Measurements from ENCODE around the gene TYW1B. TPM values are rescaled to one million over a fixed set of nuclear protein-coding genes. Genes with fewer than 3 reads are reported as not detected.
"Not testable (repeated sequence)": the region's sequence is repeated elsewhere in the genome, so short reads cannot be mapped to it uniquely, and the experiment has no call there.

Gene TYW1B
- total RNA-seq, 1 donor from 2014 or later: not detected

DNA sequence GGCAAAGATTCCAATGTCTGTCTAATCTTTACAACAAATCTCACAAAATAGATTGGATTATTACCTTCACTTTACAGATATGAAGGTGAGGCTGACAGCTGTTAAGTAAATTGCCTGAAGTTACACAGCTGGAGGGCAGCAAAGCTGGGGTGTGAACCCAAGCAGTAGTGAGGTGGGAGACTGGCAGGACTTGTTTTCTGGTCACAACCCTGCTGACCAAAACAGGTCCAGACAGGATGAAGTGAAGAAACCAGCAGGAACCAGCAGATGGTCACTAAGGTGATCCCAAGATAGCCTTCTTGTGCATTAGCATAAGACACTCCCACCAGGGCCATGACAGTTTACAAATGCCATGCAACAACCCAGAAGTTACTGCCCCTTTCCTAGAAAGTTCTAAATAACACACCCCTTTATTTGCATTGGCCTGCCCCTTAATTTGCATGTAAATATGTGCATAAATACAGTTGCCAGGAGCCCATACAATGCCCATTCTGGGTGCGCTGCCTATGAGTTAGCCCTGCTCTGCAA is 195.2 kb downstream of the TYW1B start:
- DNase-seq (ENCODE audit: low spot score in 2 of 2); intact Hi-C loops (cut with DNase I): not testable (repeated sequence)

DNA sequence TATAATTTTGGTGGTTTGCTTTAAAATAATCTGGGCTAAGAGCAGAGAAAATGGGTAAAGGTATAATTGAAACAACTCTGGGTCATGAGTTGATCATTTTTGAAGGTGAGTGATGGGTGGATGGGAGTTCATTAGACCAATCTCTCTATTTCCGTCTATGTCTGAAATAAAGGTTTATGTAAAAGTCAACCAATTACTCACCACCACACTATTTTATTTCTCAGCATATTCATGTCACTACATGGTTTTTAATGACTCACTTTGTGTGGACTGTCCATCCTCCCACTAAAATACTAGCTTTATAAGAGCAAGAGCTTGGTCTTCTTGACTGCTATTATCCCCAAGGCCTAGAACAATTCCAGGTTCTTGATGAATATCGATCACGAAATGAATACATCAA is 199.6 kb downstream of the TYW1B start:
- H3K9me3 ChIP-seq; H3K36me3 ChIP-seq; H3K4me1 ChIP-seq; DNase-seq (ENCODE audit: low spot score in 2 of 2); H3K27me3 ChIP-seq; H3K4me3 ChIP-seq; H3K27ac ChIP-seq; intact Hi-C loops (cut with DNase I): not testable (repeated sequence)

More for the DNA sequence above, 195.2 kb downstream of the TYW1B start:
- H3K27ac ChIP-seq, H3K4me1 ChIP-seq, H3K9me3 ChIP-seq, H3K36me3 ChIP-seq, H3K4me3 ChIP-seq, H3K27me3 ChIP-seq: not testable (repeated sequence)

DNA sequence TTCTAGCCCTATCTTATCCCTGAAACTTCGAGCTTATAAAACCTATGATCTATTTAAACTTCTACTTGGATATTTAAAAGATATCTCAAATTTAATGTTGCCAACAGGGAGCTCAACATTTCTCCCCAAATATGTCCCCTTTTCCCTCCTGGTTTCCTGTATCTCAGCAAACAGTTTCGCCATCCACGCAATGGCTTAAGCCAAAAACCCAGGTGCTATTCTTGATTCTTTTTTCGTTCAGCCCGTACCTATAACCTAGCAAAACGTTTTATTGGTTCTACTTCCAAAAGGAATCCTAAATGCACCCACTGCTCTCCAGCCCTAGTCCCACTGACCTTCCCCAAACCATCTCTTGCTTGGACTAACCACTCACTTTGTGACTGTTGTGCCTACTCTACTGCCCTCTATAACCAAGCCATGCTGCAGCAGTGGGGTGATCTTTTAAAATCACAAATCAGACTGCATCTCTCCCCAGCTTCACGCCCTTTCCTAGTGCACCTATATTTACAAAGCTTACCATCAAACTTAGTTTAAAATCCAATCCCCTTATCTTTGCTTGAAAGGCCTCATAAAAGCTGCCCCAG is 201.5 kb downstream of the TYW1B start:
- H3K4me3 ChIP-seq; H3K27me3 ChIP-seq; H3K27ac ChIP-seq; H3K36me3 ChIP-seq; intact Hi-C loops (cut with DNase I); DNase-seq (ENCODE audit: low spot score in 2 of 2); H3K9me3 ChIP-seq; H3K4me1 ChIP-seq: not testable (repeated sequence)

DNA sequence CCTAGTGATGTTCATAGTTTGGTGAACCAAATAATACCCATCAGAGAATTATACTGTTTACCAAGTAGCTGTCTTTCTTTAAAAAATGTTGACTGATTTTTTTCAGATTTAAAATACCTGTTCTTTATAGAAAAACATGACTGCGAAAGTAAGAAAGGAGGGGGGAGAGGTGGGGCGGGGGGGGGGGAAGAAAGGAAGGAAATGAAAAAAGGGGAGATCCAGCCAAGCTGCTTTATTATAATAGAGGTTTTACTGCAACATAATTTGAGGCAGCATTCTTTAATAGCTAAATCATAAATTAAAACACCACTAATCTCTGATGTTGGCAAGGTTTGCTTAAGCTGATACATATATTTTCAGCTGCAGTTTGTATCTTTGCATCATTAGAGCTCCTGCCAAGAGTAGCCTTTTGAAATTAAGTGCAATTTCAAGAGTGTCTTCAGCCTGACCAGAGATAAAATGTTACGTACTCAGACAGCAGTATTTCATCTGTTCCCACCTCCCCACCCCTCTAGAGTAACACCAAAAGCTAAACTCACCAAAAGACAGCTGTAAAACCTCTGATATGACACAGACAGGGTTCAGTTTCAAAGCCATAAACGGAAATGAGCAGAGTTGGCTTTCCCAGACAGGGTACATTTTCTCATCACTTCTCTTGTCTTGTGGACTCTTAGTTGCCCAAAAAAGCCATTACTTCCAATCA is 202.1 kb downstream of the TYW1B start:
- DNase-seq (ENCODE audit: low spot score in 2 of 2); H3K9me3 ChIP-seq; H3K4me3 ChIP-seq; H3K27me3 ChIP-seq; H3K4me1 ChIP-seq; H3K36me3 ChIP-seq; intact Hi-C loops (cut with DNase I); H3K27ac ChIP-seq: not testable (repeated sequence)

DNA sequence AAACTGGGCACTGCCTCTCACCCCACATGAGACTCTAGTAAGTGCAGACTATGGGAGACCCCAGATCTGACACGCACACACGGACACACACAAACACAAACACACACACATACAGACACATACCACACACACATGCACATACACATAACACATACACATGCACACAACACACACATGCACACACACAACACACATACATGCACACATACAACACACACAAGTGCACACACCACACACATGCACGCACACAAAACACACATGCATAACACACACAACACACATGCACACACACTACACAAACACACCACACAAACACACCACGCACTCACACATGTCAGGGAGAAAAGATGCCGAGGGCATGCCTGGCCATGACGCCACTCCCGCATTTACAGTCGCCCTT is 205.5 kb downstream of the TYW1B start:
- H3K4me3 ChIP-seq: no peak overlapping the region
- TF ChIP-seq, protein P1, sequence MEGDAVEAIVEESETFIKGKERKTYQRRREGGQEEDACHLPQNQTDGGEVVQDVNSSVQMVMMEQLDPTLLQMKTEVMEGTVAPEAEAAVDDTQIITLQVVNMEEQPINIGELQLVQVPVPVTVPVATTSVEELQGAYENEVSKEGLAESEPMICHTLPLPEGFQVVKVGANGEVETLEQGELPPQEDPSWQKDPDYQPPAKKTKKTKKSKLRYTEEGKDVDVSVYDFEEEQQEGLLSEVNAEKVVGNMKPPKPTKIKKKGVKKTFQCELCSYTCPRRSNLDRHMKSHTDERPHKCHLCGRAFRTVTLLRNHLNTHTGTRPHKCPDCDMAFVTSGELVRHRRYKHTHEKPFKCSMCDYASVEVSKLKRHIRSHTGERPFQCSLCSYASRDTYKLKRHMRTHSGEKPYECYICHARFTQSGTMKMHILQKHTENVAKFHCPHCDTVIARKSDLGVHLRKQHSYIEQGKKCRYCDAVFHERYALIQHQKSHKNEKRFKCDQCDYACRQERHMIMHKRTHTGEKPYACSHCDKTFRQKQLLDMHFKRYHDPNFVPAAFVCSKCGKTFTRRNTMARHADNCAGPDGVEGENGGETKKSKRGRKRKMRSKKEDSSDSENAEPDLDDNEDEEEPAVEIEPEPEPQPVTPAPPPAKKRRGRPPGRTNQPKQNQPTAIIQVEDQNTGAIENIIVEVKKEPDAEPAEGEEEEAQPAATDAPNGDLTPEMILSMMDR (IDR thresholded peaks at IDR 0.05): no peak
- H3K4me1 ChIP-seq: no peaks in the 10 kb centered on the region
- no peak overlapping the region for H3K27ac ChIP-seq
- no peak for DNase-seq (ENCODE audit: low spot score in 2 of 2)
- intact Hi-C loops (cut with DNase I): no loop called here
- H3K27me3 ChIP-seq: no peaks in the 10 kb centered on the region
- no peaks in the 10 kb centered on the region for H3K9me3 ChIP-seq
- H3K36me3 ChIP-seq: no peaks in the 10 kb centered on the region

DNA sequence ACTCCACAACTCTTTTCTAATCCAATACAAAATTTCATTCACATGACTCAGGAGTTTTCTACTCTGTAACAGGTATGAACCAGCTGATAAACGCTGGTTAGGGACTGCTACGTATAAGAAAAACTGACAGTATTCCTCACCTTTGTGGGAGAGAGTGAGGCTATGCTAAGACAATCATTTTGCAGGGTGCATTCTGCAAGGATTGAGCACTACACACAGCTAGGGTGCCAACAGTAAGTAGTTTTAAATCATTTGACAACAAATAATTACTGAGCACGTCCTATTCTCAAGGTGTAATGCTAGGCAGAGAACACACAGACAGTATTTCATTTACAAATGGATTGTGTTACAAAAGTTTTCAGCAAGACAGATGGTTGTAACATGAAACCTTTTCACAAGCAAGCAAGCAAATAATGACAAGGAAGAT is 206.2 kb downstream of the TYW1B start:
- DNase-seq (ENCODE audit: low spot score in 2 of 2); H3K4me3 ChIP-seq; H3K36me3 ChIP-seq; H3K27me3 ChIP-seq; H3K9me3 ChIP-seq; intact Hi-C loops (cut with DNase I); H3K4me1 ChIP-seq; H3K27ac ChIP-seq: not testable (repeated sequence)

DNA sequence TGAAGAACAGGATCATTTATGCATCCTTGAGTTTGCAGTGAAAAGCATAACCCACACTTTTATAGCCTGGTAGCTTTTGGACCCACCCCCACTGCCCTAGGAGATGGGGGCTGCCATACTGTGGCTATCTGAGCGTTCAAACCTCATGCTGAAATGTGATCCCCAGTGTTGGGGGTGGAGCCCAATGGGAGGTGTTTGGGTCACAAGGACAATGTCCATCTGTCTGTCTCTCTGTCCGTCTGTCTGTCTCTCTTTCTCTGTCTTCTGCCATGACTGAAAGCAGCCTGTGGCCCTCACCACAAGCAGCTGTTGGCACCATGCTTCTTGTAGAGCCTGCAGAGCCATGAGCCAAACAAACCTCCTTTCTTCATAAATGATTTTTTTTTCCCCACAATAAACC is 207.1 kb downstream of the TYW1B start:
- intact Hi-C loops (cut with DNase I): not testable (repeated sequence)

DNA sequence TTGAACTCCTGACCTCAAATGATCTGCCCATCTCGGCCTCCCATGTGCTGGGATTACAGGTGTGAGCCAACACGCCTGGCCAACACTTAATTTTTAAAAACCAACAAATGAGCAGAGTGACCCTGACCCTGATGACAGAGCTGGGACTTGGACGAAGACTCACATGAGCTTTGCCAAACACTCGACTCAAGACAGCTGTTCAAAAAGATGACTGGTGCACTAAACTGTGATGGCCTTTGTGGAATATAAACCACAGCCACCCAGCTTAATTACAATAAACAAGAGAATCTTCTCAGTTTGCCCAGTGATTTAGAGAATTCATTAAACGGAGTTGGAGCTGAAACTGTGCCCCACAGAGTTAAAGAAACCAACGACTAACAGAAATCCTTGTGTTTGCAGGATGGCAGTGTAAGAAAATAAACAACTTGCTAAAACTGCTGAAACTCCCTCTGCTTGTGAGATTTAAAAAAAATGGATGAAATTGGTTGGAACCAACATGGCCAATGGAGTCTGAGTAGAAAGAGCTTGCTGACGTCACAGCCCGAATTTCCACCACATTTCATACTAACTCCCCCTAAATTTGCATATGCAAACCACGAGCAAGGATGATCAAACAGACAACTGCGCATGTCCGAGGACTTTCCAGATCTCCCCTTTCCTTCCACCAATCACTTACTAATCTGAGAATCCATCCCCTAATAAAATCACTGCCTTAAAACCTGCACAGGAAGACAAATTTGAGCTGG is 209.4 kb downstream of the TYW1B start:
- H3K9me3 ChIP-seq; DNase-seq (ENCODE audit: low spot score in 2 of 2); H3K4me3 ChIP-seq; H3K27ac ChIP-seq; H3K4me1 ChIP-seq; H3K27me3 ChIP-seq; intact Hi-C loops (cut with DNase I): not testable (repeated sequence)
- H3K36me3 ChIP-seq: peaks cover 0 to 18% of the 10 kb centered on the region in 2 donors

More for the DNA sequence above, 207.1 kb downstream of the TYW1B start:
- H3K9me3 ChIP-seq; H3K36me3 ChIP-seq; H3K4me1 ChIP-seq; H3K27me3 ChIP-seq; H3K27ac ChIP-seq; DNase-seq (ENCODE audit: low spot score in 2 of 2); H3K4me3 ChIP-seq: not testable (repeated sequence)

DNA sequence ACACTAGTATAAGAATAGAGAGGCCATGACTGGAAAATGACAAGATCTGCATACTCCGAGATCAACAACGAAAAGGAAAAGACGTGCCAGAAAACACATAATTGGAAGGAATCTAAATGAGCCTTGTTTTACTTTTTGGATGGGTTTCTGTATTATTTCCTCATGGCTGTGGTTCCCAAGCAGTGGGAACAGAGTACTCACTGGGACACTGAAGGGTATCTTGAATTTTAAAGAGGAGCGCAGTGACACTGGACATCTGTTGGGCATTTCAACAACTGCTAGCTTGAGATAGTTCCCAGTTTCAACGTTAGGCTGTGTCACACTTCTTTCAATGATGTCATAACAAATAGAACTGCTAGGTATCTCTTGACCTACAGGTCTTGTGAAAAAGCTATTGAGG is 218.2 kb downstream of the TYW1B start:
- intact Hi-C loops (cut with DNase I); H3K27me3 ChIP-seq; H3K4me3 ChIP-seq; H3K36me3 ChIP-seq; H3K9me3 ChIP-seq; DNase-seq (ENCODE audit: low spot score in 2 of 2); H3K4me1 ChIP-seq; H3K27ac ChIP-seq: not testable (repeated sequence)

DNA sequence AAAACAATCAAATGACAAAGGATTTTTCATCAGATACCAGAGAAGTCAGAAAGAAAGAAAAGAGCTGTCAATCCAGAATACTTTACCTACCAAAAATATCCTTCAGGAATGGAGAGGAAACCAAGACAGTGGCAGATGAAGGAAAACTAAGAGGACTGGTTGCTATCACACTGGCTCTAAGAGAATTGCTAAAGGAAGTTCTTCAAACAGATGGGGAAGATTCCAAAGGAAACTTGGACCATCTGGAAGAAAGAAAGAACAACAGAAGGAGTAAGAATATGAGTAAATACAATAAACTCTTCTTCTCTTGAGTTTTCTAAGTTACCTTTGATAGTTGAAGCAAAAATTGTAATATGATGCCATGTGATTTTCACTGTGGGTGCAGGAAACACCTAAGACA is 220.0 kb downstream of the TYW1B start:
- H3K27me3 ChIP-seq; H3K9me3 ChIP-seq; H3K36me3 ChIP-seq; H3K27ac ChIP-seq; H3K4me1 ChIP-seq; H3K4me3 ChIP-seq; DNase-seq (ENCODE audit: low spot score in 2 of 2); intact Hi-C loops (cut with DNase I): not testable (repeated sequence)

DNA sequence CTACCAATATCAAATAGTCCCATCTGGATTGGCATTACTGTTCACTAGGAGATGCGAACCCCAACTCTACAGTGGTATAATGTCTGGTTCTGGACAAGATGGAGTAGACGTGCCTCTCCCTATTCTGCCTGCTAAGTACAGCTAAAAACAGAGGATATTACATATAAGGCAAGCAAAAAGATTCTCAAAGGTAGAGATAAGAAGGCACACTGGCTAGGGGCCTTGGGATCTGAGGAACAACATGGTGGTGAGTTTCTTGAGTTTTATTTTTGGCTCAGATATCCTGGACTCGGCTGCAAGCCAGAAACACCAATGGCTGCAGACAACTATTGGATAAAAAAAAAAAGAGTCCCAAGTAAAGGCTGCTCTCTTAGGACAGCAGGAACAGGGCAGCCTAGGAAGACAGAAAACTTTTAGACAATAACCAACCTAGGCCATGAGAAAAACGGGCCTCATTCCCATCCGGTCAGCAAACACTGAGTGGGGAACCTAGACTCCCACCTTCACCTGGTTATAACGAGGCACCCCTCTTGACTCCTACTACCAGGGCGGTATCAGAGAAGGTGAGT is 222.1 kb downstream of the TYW1B start:
- H3K27me3 ChIP-seq; intact Hi-C loops (cut with DNase I); H3K4me3 ChIP-seq; DNase-seq (ENCODE audit: low spot score in 2 of 2); H3K9me3 ChIP-seq; H3K27ac ChIP-seq; H3K4me1 ChIP-seq; H3K36me3 ChIP-seq: not testable (repeated sequence)

DNA sequence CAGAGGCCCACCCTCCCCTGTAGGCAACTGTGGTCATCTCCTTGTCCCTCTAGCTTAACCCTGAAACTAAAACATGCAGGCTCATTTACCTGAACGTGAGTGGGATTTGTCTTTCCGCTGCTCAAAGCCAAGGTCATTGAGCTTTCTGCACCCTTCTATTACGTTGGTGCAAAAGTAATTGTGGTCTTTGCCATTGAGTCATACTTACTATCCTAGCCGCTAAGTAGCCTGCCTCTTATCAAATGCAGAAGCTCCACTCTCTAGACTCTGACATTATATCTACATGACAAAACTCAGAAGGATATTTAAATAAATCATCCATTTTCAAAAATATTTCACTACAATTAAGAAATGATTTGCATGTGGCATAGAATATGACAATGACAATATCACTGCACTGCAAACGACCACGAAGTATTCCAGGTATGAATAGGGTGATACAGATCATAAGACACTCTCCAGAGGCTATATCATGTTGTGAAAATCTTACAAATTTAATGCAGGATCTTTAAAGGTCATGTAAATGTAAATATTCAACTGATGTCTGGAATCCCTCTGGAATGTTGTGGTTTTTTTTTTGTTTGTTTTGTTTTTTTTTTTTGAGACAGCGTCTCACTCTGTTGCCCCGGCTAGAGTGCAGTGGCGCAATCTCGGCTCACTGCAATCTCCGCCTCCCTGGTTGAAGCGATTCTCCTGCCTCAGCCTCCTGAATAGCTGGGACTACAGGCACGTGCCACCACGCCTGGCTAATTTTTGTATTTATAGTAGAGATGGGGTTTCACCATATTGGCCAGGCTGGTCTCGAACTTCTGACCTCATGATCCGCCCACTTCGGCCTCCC is 223.0 kb downstream of the TYW1B start:
- DNase-seq (ENCODE audit: low spot score in 2 of 2); H3K4me3 ChIP-seq; H3K27me3 ChIP-seq; H3K9me3 ChIP-seq; intact Hi-C loops (cut with DNase I); H3K27ac ChIP-seq; H3K36me3 ChIP-seq; H3K4me1 ChIP-seq: not testable (repeated sequence)
